ENCODE data around the gene PAX5. TPM values are rescaled to one million over a fixed set of nuclear protein-coding genes. Genes with fewer than 3 reads are reported as not detected.

PAX5 gene
- total RNA-seq, 1 donor from 2014 or later: 0.12 TPM

DNA sequence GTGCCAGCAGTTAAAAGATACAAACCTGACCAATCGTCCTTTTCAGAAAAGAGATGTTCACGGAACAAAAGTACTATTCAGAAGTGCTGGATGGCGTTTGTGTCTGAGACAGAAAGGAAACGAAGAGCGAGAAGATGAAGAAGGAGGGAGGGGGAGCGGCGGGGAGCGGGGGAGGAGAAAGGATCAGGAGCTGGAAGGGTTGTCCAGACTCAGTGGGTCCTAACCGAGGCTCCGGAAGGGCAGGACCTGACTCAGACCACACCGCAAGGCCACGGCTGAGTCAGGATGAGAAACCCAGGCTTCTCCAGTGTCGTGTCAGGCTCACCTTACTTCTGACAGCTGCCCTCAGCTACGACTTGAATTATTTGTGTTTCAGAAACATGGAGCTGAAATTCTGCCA lies 46.2 kb downstream of the PAX5 start:
- DNase-seq (ENCODE audit: low spot score): no peak

DNA sequence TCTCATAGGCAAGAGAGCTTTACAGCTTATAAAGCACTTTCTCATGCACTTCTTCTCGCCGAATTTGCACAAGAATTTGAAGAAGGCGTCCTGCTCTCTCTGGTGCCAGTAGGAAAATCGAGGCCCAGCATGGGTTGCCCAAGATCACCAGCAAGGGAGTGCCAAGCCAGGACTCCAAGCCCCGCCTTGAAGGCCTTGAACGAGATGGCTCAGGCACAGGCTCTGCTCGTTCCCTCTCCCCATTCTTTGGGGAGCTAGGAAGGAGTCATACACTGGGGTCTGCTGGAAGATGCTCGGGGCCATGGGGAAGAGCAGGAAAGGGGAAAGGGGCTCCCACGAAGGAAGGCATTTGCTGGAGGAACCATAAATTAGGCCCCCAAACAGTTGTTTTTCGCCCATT lies 46.7 kb downstream of the PAX5 start:
- DNase-seq (ENCODE audit: low spot score): no peak

DNA sequence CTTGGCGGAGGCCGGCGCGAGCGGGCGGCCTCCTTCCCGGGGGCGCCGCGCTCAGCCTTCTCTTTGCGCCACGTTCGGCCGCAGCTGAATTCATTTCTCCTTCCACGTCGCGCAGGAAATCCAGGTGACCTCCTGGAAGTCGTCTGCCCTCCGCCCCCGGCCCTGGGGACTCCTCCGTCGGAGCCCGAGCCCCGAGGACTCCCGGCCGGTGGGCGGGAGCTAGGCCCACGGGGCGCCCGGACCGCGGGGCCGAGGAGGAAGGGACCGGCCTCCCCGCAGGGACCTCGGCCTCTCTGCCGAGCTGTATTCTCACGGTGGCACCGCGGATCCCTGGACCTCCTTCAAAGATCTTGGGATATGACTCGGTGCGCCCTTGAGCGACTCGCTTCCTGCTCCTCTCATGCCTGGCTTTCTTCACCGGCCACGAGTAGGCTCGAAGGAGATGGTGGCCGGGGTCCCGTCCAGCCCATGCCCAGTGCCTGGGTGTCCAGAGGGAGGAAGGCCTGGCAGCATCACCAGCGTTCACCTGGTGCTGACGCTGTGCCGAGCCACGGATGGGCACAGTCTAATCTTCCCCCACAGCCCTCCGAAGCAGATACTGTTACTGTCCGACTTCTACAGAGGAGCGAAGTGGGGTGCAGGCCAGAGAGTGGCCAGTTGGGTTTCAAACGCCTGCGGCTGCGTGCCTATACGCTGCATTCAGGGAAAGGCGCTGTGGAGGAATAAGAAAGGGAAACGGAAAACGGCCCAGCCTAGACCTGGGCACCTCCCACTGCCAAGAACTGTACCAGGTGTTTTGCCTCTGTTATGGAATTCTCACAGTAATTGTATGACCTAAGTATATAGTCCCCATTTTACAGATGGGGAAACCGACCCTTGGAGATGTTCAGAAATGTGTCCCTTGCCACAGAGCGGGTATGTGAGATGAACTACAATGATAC lies 47.3 kb downstream of the PAX5 start:
- no peak for DNase-seq (ENCODE audit: low spot score)

DNA sequence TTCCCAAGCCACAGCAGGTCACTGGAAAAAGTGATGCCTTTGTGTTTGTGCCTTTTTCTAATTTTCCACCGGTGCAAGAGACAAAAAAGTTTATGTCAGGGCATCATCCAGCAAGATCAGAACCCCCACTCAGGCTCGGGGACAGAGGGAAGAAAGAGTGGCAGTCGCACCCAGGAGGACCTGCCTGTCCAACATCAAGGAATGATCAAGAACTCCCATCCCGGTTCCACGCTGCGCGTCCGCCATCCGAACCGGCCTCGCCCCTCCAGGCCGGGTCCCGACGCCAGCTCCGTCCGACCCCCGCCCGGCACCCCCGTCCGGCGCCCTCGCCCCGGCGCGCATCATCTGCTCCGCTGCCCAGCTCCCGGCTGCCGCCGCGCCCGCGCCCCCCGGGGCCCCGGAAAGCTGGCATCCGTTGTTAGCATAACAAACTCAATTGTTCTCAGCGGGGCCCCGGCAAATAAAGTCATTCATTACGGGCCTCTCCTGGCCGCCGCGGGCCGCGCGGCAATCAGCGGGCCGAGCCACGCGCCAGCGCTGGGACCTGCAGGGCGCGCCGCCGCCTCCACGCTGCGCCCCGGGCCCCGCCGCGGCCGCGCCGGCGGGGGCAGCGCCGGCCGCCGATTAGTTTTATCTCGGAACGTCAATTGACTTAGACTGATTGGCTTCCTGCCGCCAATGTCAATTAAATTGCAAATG lies 48.1 kb downstream of the PAX5 start:
- no peak for DNase-seq (ENCODE audit: low spot score)

DNA sequence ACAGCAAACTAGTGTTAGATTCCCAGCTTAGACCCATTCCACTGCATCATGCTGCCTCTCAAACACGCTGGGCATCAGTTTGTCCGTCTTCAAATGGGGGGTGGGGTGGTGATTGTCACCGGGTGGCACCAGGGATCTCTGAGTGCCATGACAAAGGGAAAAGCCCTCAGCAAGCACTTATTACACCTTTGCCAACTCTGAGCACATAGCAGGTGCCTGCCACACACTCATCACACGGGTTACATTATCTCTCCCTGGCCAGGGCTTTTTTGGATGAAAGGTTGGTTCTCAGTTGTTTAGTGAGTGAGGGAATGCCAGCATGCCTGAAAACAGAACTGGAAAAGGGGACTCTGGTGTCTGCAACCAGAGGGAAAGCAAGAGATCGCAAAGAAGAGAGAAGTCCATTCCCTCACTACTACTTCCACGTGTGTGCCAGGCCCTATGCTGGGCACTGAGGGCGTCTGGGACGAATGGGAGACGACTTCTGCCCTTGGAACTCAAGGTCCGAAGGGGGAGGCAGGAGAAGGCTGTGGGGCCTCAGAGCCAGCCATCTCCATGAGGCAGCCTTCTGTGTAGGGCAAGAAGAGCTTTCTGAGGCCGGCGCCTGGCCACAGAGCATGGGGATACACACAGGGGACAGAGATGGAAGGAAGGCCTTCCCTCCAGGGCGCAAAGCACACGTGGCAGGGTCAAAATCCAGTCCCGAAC lies 48.9 kb downstream of the PAX5 start:
- DNase-seq (ENCODE audit: low spot score): no peak

DNA sequence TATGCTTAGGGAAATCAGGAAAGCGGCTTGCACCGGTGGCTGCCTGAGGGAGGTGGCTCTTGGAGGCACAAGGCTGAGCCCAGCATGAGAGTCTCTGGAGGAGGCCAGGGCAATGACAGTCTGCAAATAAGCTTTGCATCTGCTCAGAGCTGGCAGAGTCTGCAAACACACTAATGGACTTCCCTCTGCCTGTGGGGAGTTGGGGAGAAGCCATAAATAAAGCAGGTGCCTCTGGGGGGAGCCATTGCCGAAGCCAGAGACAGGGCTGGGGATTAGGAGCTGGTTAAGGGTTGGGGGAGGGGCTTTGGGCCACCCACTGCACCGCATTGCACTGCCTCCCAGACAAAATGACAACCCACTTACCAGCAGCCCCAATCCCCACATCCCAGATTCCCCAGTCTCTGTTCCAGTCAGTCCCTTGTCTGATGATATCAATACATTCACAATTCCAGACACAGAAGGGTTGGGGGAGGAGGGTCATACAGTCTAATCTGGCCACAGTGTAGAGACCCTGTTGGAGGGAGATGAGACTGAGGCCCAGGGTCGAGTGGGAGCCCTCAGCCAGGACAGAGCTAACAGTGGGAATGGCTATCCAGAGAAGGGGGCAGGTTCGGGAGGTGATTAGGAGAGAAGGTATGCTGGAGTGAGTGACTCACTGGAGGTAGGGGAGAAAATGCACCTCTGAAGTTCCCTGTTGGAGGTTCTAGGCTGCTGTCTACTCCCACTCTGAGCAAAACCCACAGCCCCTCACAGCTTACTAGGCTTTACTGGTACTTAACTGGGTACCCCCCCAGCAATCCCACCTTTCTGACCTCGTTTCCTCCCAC lies 53.7 kb downstream of the PAX5 start:
- DNase-seq (ENCODE audit: low spot score): no peak

DNA sequence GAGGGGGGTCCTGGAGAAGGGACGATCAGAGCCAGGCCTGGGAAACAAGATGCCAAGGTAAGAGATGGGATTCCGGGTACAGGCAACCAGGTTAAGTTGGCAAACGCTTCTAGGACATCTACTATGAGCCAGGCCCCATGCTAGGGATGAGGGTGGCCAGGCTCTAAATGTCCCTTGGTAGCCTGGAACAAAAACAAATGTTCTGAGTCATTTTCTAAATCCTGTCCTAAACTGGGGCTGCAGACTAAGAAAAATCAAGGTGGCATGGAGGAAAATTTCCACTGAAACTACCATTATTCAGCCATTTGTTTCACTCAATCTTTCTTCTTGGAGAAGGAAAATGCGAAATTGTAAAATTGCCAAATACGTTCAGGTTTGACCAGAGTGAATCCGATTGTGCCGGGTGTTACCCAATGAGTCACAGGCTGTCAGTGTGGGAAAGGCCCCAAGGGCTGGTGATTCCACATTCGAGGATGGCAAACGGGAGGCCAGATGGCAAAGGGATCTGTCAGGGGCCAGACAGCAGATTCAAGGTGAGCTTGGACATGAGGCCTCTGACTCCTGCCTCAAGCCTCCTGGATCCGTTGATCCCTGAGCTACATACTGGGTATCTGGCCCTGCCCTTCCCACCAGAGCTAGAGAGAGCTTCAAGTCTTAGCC lies 57.6 kb downstream of the PAX5 start:
- DNase-seq (ENCODE audit: low spot score): no peak

DNA sequence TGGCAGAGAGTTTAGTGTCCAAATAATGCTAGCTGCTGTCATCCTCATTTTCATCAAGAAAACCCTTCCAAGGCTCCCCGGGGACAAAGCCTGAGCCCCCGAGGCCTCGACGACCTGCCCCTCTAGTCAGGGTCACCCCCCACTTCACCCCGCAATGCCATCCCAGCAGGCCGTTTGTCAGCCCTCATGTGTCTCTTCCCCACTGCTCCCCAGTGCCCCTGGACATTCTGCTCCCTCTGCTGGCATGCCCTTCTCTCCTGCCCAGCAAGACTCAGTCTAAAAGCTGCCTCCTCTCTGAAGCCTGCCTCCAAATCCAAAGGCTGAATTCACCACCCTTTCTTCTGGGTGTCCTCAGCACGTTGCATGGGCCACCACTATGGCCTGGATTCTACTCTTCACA lies 59.3 kb downstream of the PAX5 start:
- DNase-seq (ENCODE audit: low spot score): no peak

DNA sequence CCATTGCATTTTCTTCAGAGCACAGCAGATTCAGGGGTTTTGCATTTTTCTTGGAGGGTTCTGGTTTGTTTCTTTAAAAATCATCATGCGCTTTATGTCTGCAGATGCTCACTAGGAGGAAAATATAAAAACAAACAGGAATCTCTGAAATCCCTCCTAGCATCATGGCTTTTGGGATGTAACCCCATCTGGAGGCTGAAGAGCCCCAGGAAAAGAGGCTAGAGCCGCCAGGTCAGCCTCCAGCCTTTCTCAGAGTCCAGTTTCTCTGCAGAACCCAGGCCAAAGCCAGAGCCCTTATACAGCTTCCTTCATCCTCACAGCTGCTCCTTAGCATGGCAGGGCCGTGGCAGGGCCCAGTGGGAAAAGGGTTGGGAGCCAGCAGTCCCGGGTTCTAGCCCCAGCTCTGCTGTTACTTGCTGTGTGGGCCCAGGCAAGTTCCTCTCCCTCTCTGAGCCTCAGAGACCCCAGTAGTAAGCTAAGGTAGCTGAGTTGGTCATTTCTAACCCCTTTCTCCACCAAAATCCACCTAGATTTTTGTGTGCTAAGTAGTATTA lies 62.1 kb downstream of the PAX5 start:
- no peak for DNase-seq (ENCODE audit: low spot score)

DNA sequence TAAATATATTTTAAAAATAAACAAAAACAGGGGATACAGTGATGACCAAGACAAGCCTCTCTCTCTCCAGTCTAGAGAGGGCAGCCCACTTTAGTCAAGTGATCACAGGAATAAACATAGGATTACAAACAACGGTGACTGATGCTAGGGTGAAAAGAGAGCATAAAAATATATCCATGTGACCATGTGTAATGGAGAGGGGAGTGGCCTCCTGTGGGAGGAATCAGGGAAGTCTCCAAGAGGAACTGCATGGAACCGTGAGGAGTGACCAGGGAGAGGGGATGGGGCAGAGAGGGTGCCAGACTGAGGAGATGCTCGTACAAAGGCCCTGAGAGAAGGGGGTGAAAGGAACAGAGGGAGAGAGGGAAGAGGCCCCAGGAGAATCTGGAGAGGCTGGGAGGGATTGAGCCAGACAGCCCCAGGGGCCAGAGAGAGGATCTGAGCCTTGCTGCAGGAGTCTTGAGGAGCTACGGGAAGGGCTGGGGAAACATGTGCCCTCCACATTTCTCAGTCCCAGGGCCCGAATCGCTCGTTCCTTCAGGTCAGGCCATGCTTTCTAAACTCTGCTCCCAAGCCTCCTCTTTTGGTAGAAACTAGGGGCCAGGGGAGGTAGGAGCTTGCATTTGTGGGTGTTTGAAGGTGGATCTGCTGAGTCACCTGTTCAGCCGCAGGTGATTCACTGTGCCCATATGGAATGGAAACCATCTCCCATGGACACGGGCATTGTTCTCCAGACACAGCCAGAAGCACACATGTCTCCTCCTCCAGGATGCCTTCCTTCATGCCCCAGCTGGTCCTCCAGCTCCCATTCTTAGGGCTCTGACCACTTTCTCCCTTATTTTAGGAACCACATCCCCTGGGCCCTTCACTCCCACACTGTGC lies 63.8 kb downstream of the PAX5 start:
- DNase-seq (ENCODE audit: low spot score): no peak

DNA sequence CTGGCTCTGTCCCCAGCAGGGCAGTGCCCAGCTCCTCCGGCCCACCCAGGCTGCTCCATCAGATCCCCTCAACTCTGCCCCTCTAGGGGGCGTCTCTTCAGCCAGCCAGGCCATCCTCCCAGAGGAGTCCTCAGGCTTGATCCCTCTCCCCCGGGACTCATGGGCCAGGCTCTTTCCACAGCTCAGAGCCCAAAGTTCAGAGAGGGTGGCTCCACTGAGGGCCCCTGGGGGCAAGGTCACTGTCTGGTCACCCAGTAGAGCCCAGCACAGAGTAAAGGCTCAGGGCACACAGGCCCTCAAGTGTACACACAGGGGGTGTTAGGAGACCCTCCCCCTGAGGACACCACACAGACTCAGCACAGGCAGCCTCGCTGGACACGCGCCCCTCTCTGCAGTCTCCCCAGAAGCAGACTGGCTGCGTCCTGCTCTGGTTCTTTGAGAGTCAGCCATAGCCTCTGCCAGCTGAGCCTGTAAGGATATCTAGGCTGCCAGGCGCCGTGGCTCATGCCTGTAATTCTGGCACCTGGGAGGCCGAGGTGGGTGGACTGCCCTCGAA lies 64.8 kb downstream of the PAX5 start:
- DNase-seq (ENCODE audit: low spot score): no peak

DNA sequence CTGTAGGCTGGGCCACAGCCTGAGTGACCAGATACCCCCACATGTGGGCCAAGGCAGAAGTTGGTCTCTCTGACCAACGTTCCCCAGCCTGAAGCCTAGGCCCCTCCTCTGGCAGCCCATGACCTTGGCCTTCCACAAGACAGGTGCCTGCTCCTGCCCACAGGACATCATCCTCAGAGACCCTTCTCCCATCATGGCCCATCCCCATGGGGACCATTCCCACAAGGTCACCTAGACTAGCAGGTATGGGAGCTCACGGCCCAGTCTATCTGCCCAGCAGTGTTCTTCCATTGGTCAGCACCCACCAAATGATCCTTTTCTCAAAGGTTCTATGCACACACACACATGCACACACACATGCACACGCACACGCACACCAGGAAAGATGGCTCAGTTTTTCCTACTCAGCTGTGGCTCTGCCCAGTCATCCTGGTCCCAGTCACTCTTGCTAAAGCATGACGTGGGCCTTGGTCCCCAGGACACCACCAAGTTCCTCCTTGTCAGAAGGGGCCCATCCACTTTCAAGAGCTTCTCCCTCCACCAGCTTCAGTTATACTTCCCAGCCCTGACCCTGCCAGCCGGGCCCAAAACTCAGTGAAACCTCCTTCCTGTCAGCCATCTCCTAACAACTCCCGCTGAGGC lies 65.4 kb downstream of the PAX5 start:
- no peak for DNase-seq (ENCODE audit: low spot score)

DNA sequence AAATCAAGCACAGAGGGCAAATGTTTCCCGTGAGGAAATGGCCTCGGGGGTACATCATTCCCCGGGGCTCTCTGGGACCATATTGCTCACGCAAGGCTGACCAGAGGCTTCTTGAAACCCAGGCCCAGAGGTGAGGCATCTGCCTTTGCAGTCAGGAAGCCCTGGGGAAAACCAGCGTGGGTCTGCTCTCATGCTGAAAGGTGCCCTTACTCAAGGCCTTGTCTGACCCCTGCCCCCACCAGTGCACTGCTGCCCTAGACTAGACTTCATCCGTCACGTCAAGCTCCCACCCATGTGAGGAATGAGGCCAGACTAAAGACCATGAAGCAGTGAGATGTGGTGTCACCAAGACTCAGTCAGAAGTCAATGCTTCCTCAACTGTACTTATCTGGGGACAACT lies 66.1 kb downstream of the PAX5 start:
- no peak for DNase-seq (ENCODE audit: low spot score)

DNA sequence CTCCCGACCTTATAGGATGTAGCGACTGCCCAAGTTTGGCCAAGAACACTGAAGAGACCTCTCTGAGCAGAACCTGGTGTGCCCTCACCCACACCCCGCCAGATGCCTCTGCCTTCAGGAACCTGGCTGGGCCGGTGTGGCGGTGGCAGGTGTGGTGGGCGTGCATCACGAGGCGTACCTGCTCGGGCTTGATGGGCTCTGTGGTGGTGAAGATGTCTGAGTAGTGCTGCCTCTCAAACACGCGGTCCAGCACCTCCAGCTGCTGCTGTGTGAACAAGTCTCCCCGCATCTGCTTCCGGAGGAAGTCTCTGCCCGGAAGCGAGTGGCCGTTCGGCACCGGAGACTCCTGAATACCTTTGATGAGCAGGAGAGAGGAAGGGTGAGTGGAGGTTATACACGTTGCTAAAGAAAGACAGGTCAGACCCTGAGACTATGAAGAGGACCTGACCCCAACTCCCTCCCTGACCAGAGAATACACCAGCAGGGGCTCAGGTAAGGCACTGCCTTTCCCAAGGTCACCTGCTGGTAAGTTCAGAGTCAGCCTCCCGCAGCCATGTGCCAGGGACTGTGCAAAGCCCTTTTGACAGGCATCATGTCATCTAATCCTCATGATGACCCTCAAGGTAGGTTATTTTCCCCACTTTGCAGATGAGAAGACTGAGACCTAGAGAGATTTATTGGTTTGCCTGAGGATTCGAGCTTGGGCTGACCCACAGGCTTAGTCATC lies 67.5 kb downstream of the PAX5 start:
- DNase-seq (ENCODE audit: low spot score): no peak

DNA sequence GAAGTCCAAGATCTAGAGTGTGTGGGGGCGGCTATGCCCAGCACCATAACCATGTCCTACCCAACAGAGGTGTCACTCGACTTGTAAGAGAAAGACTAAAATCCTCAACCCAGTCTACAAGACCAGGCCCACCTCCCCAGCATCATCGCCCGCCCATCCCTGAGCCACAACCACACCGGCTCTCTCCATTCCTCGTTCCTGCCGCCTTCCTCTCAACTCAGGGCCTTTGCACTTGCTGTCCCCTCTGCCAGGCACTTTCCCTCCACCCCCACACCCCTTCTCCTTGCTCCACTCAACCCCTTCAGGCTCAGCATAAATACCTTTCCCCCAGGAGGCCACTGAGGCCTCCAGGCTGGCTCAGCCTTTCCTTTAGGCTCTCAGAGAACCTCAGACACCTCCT lies 69.3 kb downstream of the PAX5 start:
- DNase-seq (ENCODE audit: low spot score): no peak

DNA sequence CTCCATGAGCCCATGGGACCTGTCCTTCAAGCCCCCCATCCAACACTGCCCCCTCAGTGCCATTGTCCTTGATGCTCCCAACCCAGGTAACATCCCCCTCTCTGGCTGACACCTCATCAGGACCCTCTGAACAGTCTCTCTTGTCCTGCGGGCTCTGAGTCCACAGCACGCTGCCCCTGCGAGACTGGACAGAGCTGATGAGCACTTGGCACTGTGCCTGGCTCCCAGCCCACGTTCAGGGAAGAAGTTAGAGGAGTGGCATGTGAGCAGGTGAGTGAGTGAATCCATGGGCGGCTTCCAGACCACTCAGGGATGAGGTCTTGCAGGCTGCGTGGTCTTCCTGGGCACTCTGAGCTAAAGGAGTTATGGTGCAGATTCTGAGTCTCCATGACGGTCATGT lies 70.7 kb downstream of the PAX5 start:
- DNase-seq (ENCODE audit: low spot score): no peak

DNA sequence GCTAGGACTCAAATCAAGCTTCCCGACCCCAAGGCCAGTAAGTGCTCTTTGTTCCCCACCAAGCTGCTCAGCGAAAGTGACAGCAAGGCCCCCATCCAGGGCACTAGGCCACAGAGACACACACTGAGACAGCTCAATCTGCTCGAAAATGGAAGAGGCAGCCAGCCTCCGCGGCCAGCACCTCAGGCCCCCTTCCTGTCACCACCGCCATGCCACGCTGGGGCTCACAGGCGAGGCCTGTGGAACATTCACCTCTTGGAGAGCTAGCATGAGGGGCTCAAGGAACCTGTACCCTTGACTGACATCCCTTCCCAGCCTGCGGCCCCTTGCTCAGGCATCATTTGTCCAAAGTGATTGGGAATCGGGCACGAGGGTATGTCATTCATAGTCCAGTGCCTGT lies 71.4 kb downstream of the PAX5 start:
- DNase-seq (ENCODE audit: low spot score): no peak
